GM23338 (cell line): ENCODE results near the gene EDAR. TPM values are rescaled to one million over a fixed set of nuclear protein-coding genes. Genes with fewer than 3 reads are reported as not detected.

Experiments used
- ATAC-seq: fragments of 200-7000 bp; cut with Tn5 transposase; 3 replicates; pipeline ENCODE4 v1.9.1; 2020
- DNase-seq: peaks from one replicate; pipeline ENCODE4 v3.0.0-alpha.2; 2015; ENCODE audit warnings: low spot score
- H2AFZ ChIP-seq: fragments of 200-600 bp; sonication (generic); 2 replicates; pipeline ENCODE4 v1.8.0; 2016; ENCODE audit warnings: antibody characterized with exemption, mild to moderate bottlenecking, moderate library complexity
- H3F3A ChIP-seq: fragments of 200-600 bp; sonication (generic); replicated peaks from 2 replicates; pipeline ENCODE4 v1.8.0; 2017; ENCODE audit warnings: antibody characterized with exemption, mixed run types, low read depth
- H3K27ac ChIP-seq: fragments of 200-600 bp; sonication (generic); 2 replicates; pipeline ENCODE4 v1.6.1; 2016; ENCODE audit warnings: low read depth
- H3K27me3 ChIP-seq: fragments of 200-600 bp; sonication (generic); 2 replicates; pipeline ENCODE4 v1.8.0; 2016; ENCODE audit warnings: mild to moderate bottlenecking, mixed run types, moderate library complexity; ENCODE audit not compliant: insufficient read depth
- H3K36me3 ChIP-seq: fragments of 200-600 bp; sonication (generic); 2 replicates; pipeline ENCODE4 v1.8.0; 2016; ENCODE audit warnings: mild to moderate bottlenecking; ENCODE audit not compliant: insufficient read depth
- H3K4me1 ChIP-seq: fragments of 200-600 bp; sonication (generic); 2 replicates; pipeline ENCODE4 v1.8.0; 2016; ENCODE audit warnings: mild to moderate bottlenecking, moderate library complexity; ENCODE audit not compliant: insufficient read depth
- H3K4me2 ChIP-seq: fragments of 200-600 bp; sonication (generic); 2 replicates; pipeline ENCODE4 v1.7.1; 2017; ENCODE audit warnings: mixed run types
- H3K4me3 ChIP-seq: fragments of 200-600 bp; sonication (generic); 2 replicates; pipeline ENCODE4 v1.6.1; 2016; ENCODE audit warnings: mixed run types
- H3K79me2 ChIP-seq: fragments of 200-600 bp; sonication (generic); replicated peaks from 2 replicates; pipeline ENCODE4 v1.8.0; 2017; ENCODE audit warnings: mild to moderate bottlenecking; ENCODE audit not compliant: insufficient read depth
- H3K9me2 ChIP-seq: fragments of 200-600 bp; sonication (generic); 2 replicates; pipeline ENCODE4 v1.8.0; 2017; ENCODE audit not compliant: insufficient read depth
- H4K20me1 ChIP-seq: fragments of 200-600 bp; sonication (generic); replicated peaks from 2 replicates; pipeline ENCODE4 v1.8.0; 2017; ENCODE audit warnings: mild to moderate bottlenecking; ENCODE audit not compliant: insufficient read depth
- H3K27ac Mint-ChIP-seq: 2 replicates; pipeline ENCODE4 v1.8.0; 2020; ENCODE audit warnings: inconsistent platforms, mild to moderate bottlenecking, moderate library complexity, mixed read lengths
- H3K27me3 Mint-ChIP-seq: 3 replicates; pipeline ENCODE4 v1.8.0; 2022; ENCODE audit warnings: low read depth, mild to moderate bottlenecking, moderate library complexity, mixed read lengths, inconsistent platforms; ENCODE audit not compliant: insufficient read depth, poor library complexity
- H3K36me3 Mint-ChIP-seq: 3 replicates; pipeline ENCODE4 v1.8.0; 2021; ENCODE audit warnings: low read depth, mild to moderate bottlenecking, inconsistent platforms, moderate library complexity, mixed read lengths
- H3K4me1 Mint-ChIP-seq: 3 replicates; pipeline ENCODE4 v1.8.0; 2020; ENCODE audit warnings: mild to moderate bottlenecking, inconsistent platforms, mixed read lengths
- H3K4me3 Mint-ChIP-seq: 3 replicates; pipeline ENCODE4 v1.8.0; 2021; ENCODE audit warnings: moderate library complexity, mild to moderate bottlenecking, inconsistent platforms, mixed read lengths
- H3K9me3 Mint-ChIP-seq: 3 replicates; pipeline ENCODE4 v1.8.0; 2020; ENCODE audit warnings: moderate library complexity, mild to moderate bottlenecking, inconsistent platforms, mixed read lengths
- EZH2phosphoT487 ChIP-seq: fragments of 200-600 bp; sonication (generic); IDR thresholded peaks from one replicate; pipeline ENCODE4 v1.8.1; 2018; ENCODE audit warnings: antibody characterized with exemption; ENCODE audit not compliant: unreplicated experiment
- JUNB ChIP-seq: IDR thresholded peaks from one replicate; pipeline ENCODE4 v1.6.1; 2016; ENCODE audit warnings: antibody characterized with exemption; ENCODE audit not compliant: unreplicated experiment
- POLR2AphosphoS5 ChIP-seq: IDR thresholded peaks from 2 replicates; pipeline ENCODE4 v1.6.1; 2016; ENCODE audit warnings: antibody characterized with exemption, low read depth
- polyA plus RNA-seq: library from polyadenylated mRNA; unstranded; fragments of >200 nt; fragmentation: Nextera tagmentation; extraction: Ambion mirVana; gene quantifications from 2 replicates; pipeline ENCODE4 v1.2.1, GENCODE V29; 2016
- total RNA-seq: library from RNA; depleted of rRNA; stranded (reverse); fragments of >200 nt; shearing (Covaris generic); gene quantifications from 2 replicates; pipeline ENCODE4 v1.2.3, GENCODE V29; 2014
- TF ChIP-seq, protein P1 (sequence below): fragments of 250-450 bp; sonication (Bioruptor Pico); IDR thresholded peaks from 2 replicates; pipeline ENCODE4 v1.5.0; 2020; ENCODE audit warnings: mild to moderate bottlenecking, moderate library complexity
- TF ChIP-seq, protein P2 (sequence below): IDR thresholded peaks from one replicate; pipeline ENCODE4 v1.6.1; 2018; ENCODE audit warnings: antibody characterized with exemption; ENCODE audit not compliant: unreplicated experiment
- TF ChIP-seq, protein P3 (sequence below), 2 experiments: fragments of 200-600 bp in 1 of 2; sonication (generic) in 1 of 2; conservative IDR thresholded peaks; 2 replicates each; pipeline versions ENCODE4 v1.5.1 to v1.6.1; 2016 to 2017; ENCODE audit warnings: antibody characterized with exemption in 2 of 2, low read depth in 2 of 2, mild to moderate bottlenecking in 2 of 2, moderate library complexity in 1 of 2

EDAR gene
- total and polyA plus RNA-seq, 2 experiments from 2014 or later = not detected

DNA sequence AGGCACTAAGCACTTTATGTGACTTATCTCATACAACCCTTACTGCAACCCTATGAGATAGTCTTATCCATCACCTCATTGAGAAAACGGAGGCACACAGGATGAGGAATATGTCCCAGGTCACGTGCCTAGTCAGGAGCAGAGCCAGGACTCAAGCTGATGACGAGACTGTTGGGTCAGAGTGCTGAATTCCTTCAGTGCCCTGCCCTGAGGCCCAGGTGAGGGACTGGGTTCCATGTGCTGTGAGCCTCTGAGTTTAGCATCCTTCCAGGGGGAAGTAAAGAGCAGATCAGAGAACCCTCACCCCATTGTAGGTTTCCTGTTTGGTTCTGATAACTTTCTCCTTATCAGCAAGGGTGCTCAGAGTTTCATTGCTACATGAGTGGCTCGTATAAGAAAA, 11.7 kb upstream of the EDAR start (continued):
- TF ChIP-seq, protein P1, sequence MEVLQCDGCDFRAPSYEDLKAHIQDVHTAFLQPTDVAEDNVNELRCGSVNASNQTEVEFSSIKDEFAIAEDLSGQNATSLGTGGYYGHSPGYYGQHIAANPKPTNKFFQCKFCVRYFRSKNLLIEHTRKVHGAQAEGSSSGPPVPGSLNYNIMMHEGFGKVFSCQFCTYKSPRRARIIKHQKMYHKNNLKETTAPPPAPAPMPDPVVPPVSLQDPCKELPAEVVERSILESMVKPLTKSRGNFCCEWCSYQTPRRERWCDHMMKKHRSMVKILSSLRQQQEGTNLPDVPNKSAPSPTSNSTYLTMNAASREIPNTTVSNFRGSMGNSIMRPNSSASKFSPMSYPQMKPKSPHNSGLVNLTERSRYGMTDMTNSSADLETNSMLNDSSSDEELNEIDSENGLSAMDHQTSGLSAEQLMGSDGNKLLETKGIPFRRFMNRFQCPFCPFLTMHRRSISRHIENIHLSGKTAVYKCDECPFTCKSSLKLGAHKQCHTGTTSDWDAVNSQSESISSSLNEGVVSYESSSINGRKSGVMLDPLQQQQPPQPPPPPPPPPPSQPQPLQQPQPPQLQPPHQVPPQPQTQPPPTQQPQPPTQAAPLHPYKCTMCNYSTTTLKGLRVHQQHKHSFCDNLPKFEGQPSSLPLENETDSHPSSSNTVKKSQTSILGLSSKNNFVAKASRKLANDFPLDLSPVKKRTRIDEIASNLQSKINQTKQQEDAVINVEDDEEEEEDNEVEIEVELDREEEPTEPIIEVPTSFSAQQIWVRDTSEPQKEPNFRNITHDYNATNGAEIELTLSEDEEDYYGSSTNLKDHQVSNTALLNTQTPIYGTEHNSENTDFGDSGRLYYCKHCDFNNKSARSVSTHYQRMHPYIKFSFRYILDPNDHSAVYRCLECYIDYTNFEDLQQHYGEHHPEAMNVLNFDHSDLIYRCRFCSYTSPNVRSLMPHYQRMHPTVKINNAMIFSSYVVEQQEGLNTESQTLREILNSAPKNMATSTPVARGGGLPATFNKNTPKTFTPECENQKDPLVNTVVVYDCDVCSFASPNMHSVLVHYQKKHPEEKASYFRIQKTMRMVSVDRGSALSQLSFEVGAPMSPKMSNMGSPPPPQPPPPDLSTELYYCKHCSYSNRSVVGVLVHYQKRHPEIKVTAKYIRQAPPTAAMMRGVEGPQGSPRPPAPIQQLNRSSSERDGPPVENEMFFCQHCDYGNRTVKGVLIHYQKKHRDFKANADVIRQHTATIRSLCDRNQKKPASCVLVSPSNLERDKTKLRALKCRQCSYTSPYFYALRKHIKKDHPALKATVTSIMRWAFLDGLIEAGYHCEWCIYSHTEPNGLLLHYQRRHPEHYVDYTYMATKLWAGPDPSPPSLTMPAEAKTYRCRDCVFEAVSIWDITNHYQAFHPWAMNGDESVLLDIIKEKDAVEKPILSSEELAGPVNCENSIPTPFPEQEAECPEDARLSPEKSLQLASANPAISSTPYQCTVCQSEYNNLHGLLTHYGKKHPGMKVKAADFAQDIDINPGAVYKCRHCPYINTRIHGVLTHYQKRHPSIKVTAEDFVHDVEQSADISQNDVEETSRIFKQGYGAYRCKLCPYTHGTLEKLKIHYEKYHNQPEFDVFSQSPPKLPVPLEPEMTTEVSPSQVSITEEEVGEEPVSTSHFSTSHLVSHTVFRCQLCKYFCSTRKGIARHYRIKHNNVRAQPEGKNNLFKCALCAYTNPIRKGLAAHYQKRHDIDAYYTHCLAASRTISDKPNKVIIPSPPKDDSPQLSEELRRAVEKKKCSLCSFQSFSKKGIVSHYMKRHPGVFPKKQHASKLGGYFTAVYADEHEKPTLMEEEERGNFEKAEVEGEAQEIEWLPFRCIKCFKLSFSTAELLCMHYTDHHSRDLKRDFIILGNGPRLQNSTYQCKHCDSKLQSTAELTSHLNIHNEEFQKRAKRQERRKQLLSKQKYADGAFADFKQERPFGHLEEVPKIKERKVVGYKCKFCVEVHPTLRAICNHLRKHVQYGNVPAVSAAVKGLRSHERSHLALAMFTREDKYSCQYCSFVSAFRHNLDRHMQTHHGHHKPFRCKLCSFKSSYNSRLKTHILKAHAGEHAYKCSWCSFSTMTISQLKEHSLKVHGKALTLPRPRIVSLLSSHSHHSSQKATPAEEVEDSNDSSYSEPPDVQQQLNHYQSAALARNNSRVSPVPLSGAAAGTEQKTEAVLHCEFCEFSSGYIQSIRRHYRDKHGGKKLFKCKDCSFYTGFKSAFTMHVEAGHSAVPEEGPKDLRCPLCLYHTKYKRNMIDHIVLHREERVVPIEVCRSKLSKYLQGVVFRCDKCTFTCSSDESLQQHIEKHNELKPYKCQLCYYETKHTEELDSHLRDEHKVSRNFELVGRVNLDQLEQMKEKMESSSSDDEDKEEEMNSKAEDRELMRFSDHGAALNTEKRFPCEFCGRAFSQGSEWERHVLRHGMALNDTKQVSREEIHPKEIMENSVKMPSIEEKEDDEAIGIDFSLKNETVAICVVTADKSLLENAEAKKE = no peak
- TF ChIP-seq, protein P2, sequence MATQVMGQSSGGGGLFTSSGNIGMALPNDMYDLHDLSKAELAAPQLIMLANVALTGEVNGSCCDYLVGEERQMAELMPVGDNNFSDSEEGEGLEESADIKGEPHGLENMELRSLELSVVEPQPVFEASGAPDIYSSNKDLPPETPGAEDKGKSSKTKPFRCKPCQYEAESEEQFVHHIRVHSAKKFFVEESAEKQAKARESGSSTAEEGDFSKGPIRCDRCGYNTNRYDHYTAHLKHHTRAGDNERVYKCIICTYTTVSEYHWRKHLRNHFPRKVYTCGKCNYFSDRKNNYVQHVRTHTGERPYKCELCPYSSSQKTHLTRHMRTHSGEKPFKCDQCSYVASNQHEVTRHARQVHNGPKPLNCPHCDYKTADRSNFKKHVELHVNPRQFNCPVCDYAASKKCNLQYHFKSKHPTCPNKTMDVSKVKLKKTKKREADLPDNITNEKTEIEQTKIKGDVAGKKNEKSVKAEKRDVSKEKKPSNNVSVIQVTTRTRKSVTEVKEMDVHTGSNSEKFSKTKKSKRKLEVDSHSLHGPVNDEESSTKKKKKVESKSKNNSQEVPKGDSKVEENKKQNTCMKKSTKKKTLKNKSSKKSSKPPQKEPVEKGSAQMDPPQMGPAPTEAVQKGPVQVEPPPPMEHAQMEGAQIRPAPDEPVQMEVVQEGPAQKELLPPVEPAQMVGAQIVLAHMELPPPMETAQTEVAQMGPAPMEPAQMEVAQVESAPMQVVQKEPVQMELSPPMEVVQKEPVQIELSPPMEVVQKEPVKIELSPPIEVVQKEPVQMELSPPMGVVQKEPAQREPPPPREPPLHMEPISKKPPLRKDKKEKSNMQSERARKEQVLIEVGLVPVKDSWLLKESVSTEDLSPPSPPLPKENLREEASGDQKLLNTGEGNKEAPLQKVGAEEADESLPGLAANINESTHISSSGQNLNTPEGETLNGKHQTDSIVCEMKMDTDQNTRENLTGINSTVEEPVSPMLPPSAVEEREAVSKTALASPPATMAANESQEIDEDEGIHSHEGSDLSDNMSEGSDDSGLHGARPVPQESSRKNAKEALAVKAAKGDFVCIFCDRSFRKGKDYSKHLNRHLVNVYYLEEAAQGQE = no peak

DNA sequence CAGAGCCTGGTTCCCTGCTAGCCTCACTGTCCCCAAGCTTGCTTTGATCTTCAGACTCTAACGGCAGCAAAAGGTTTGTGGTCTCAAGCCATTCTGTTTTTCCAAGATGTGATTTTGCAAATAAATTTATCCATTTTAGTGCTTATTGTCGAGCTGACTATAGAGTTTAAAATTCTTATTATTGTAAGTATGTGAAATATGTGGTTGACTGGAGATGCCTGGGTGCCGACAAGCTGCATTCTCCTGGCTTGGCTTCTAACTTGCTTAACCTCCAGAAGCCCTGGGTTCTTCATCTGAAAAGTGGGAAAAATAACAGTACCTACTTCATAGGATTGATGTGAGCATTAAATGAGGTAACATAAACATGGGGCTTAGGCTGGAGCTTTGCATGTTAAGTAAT, 9.9 kb upstream of the EDAR start:
- Histone ChIP-seq H3K4me3 (no peak overlapping the region), H3K27me3 (no peaks in the 10 kb centered on the region), H3K9me2 (0 out of 2 replicates have a peak, but pooled peaks cover 5% of the 10 kb centered on the region), H2AFZ (no peak overlapping the region), H3K36me3 (no peaks in the 10 kb centered on the region), H3K4me1 (no peaks in the 10 kb centered on the region), H4K20me1 (no peaks in the 10 kb centered on the region), H3F3A (no peaks in the 10 kb centered on the region), H3K4me2 (no peak overlapping the region), H3K27ac (no peak overlapping the region), H3K79me2 (no peaks in the 10 kb centered on the region)
- DNase-seq (no peak), ATAC-seq (no peak)
- no peaks in the 10 kb centered on the region; the same call in 2 of the 3 replicates for H3K36me3 Mint-ChIP-seq
- no peaks in the 10 kb centered on the region; the same call in 2 of the 3 replicates for H3K9me3 Mint-ChIP-seq
- no peaks in the 10 kb centered on the region for H3K4me1 Mint-ChIP-seq
- H3K4me3 Mint-ChIP-seq = no peak overlapping the region
- H3K27ac Mint-ChIP-seq = no peak overlapping the region
- peaks cover 12% of the 10 kb centered on the region for H3K27me3 Mint-ChIP-seq
- TF ChIP-seq, protein P2 = no peak
- TF ChIP-seq EZH2phosphoT487 (no peak), JUNB (no peak), POLR2AphosphoS5 (no peak)
- TF ChIP-seq, protein P3, sequence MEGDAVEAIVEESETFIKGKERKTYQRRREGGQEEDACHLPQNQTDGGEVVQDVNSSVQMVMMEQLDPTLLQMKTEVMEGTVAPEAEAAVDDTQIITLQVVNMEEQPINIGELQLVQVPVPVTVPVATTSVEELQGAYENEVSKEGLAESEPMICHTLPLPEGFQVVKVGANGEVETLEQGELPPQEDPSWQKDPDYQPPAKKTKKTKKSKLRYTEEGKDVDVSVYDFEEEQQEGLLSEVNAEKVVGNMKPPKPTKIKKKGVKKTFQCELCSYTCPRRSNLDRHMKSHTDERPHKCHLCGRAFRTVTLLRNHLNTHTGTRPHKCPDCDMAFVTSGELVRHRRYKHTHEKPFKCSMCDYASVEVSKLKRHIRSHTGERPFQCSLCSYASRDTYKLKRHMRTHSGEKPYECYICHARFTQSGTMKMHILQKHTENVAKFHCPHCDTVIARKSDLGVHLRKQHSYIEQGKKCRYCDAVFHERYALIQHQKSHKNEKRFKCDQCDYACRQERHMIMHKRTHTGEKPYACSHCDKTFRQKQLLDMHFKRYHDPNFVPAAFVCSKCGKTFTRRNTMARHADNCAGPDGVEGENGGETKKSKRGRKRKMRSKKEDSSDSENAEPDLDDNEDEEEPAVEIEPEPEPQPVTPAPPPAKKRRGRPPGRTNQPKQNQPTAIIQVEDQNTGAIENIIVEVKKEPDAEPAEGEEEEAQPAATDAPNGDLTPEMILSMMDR (conservative IDR thresholded peaks at IDR 0.05; ENCODE audit: low read depth in 2 of 2) = no peak
